ENCODE measurements around the gene VPS13D.

VPS13D gene

GRCh38 chr1:12503709-12504108 is 273.9 kb downstream of the VPS13D start:
- Histone ChIP-seq H3K79me2 (ENCODE audit: insufficient read depth, low read depth) (no peaks in the 10 kb centered on the region), H3K4me3 (IDR thresholded peaks at IDR 0.05; ENCODE audit: insufficient read depth, low read depth, low read length) (no peak overlapping the region), H3K4me1 (ENCODE audit: low read depth, poor library complexity, severe bottlenecking) (no peaks in the 10 kb centered on the region), H4K20me1 (ENCODE audit: insufficient read depth) (no peaks in the 10 kb centered on the region), H3K27me3 (ENCODE audit: insufficient read depth, low read depth) (no peaks in the 10 kb centered on the region), H3K9ac (no peak overlapping the region), H3K36me3 (ENCODE audit: insufficient read depth) (no peaks in the 10 kb centered on the region), H3K4me2 (no peak overlapping the region), H2AFZ (ENCODE audit: low read depth) (no peak overlapping the region), H3K27ac (no peak overlapping the region)
- TF ChIP-seq CTCF (conservative IDR thresholded peaks at IDR 0.05; ENCODE audit: low read depth, low read length) = no peak

- no peak overlapping the region for H3K27ac ChIP-seq
- H3K36me3 ChIP-seq (ENCODE audit: insufficient read depth) = no peaks in the 10 kb centered on the region
- no peaks in the 10 kb centered on the region for H4K20me1 ChIP-seq (ENCODE audit: insufficient read depth)
- no peaks in the 10 kb centered on the region for H3K4me1 ChIP-seq (ENCODE audit: low read depth, poor library complexity, severe bottlenecking)
- no peak overlapping the region for H3K9ac ChIP-seq
- H3K27me3 ChIP-seq (ENCODE audit: insufficient read depth, low read depth) = no peaks in the 10 kb centered on the region
- no peak overlapping the region for H2AFZ ChIP-seq (ENCODE audit: low read depth)
- no peak overlapping the region for H3K4me2 ChIP-seq
- H3K79me2 ChIP-seq (ENCODE audit: insufficient read depth, low read depth) = no peaks in the 10 kb centered on the region
- no peak overlapping the region for H3K4me3 ChIP-seq (IDR thresholded peaks at IDR 0.05; ENCODE audit: insufficient read depth, low read depth, low read length)
- TF ChIP-seq CTCF (conservative IDR thresholded peaks at IDR 0.05; ENCODE audit: low read depth, low read length) = no peak
Measured at GRCh38 chr1:12504601-12505000, 274.8 kb downstream of the VPS13D start.

- Histone ChIP-seq H4K20me1 (ENCODE audit: insufficient read depth) (no peaks in the 10 kb centered on the region), H2AFZ (ENCODE audit: low read depth) (no peak overlapping the region), H3K9ac (no peak overlapping the region), H3K27ac (no peak overlapping the region), H3K79me2 (ENCODE audit: insufficient read depth, low read depth) (no peaks in the 10 kb centered on the region), H3K4me1 (ENCODE audit: low read depth, poor library complexity, severe bottlenecking) (no peaks in the 10 kb centered on the region), H3K27me3 (ENCODE audit: insufficient read depth, low read depth) (no peaks in the 10 kb centered on the region), H3K4me3 (IDR thresholded peaks at IDR 0.05; ENCODE audit: insufficient read depth, low read depth, low read length) (no peak overlapping the region), H3K4me2 (no peak overlapping the region), H3K36me3 (ENCODE audit: insufficient read depth) (no peaks in the 10 kb centered on the region)
- no peak for TF ChIP-seq CTCF (conservative IDR thresholded peaks at IDR 0.05; ENCODE audit: low read depth, low read length)
Measured at GRCh38 chr1:12505231-12505630, 275.4 kb downstream of the VPS13D start.

GRCh38 chr1:12505639-12506280 is 275.9 kb downstream of the VPS13D start:
- no peak overlapping the region for H3K9ac ChIP-seq
- H3K4me1 ChIP-seq (ENCODE audit: low read depth, poor library complexity, severe bottlenecking) = no peaks in the 10 kb centered on the region
- no peak overlapping the region for H3K4me3 ChIP-seq (IDR thresholded peaks at IDR 0.05; ENCODE audit: insufficient read depth, low read depth, low read length)
- no peaks in the 10 kb centered on the region for H3K27me3 ChIP-seq (ENCODE audit: insufficient read depth, low read depth)
- no peak overlapping the region for H3K4me2 ChIP-seq
- no peak overlapping the region for H3K27ac ChIP-seq
- no peak overlapping the region for H2AFZ ChIP-seq (ENCODE audit: low read depth)
- no peaks in the 10 kb centered on the region for H3K36me3 ChIP-seq (ENCODE audit: insufficient read depth)
- no peaks in the 10 kb centered on the region for H4K20me1 ChIP-seq (ENCODE audit: insufficient read depth)
- H3K79me2 ChIP-seq (ENCODE audit: insufficient read depth, low read depth) = no peaks in the 10 kb centered on the region
- TF ChIP-seq CTCF (conservative IDR thresholded peaks at IDR 0.05; ENCODE audit: low read depth, low read length) = no peak
